Lung microvascular endothelial cell (primary cell): ENCODE results near the gene TNS1. TPM values are rescaled to one million over a fixed set of nuclear protein-coding genes. Genes with fewer than 3 reads are reported as not detected.

Experiments
- DNase-seq, 2 donors: peaks; one replicate each; pipeline versions ENCODE4 v3.0.0 to v3.0.0-alpha.2; 2010; ENCODE audit warnings: low read depth in 2 of 2
- total RNA-seq: library from RNA; depleted of rRNA; stranded (reverse); fragments of >200 nt; gene quantifications from 2 replicates; pipeline ENCODE4 v1.2.1, GENCODE V29; 2014

The TNS1 gene
- total RNA-seq, 1 donor from 2014 or later: 82.1 TPM

- no peak for DNase-seq
These were observed 88.7 kb downstream of the TNS1 start for GRCh38 chr2:217914078-217914477.

- DNase-seq: no peak
These were observed 89.4 kb downstream of the TNS1 start for GRCh38 chr2:217913436-217913835.

GRCh38 chr2:217912098-217913024 is 90.4 kb downstream of the TNS1 start:
- no peak for DNase-seq

GRCh38 chr2:217911283-217912097 is 91.3 kb downstream of the TNS1 start:
- DNase-seq: no peak

GRCh38 chr2:217910875-217911212 is 92.0 kb downstream of the TNS1 start:
- no peak for DNase-seq

GRCh38 chr2:217909156-217909820 is 93.5 kb downstream of the TNS1 start:
- no peak for DNase-seq

- no peak for DNase-seq
These were observed 94.3 kb downstream of the TNS1 start for GRCh38 chr2:217908544-217908943.

GRCh38 chr2:217907266-217907665 is 95.5 kb downstream of the TNS1 start:
- no peak for DNase-seq

GRCh38 chr2:217906798-217907197 is 96.0 kb downstream of the TNS1 start:
- no peak for DNase-seq

GRCh38 chr2:217905896-217906295 is 96.9 kb downstream of the TNS1 start:
- DNase-seq: no peak

GRCh38 chr2:217905395-217905794 is 97.4 kb downstream of the TNS1 start:
- no peak for DNase-seq

- no peak for DNase-seq
These were observed 98.2 kb downstream of the TNS1 start for GRCh38 chr2:217904614-217904965.

GRCh38 chr2:217903859-217904613 is 98.8 kb downstream of the TNS1 start:
- DNase-seq: peak; percentile 86 to 99

GRCh38 chr2:217903142-217903858 is 99.5 kb downstream of the TNS1 start:
- no peak for DNase-seq

- DNase-seq: peak; percentile 95 to 100
These were observed 100.2 kb downstream of the TNS1 start for GRCh38 chr2:217902379-217903141.

- peak; percentile 38 to 76 for DNase-seq
These were observed 100.9 kb downstream of the TNS1 start for GRCh38 chr2:217901835-217902378.

- no peak for DNase-seq
These were observed 101.4 kb downstream of the TNS1 start for GRCh38 chr2:217901400-217901799.

- no peak for DNase-seq
These were observed 101.9 kb downstream of the TNS1 start for GRCh38 chr2:217900780-217901360.
